K562 (cell line): Measurements from ENCODE around the gene CNNM4. TPM values are rescaled to one million over a fixed set of nuclear protein-coding genes. Genes with fewer than 3 reads are reported as not detected.

Source experiments
- C11orf30 ChIP-seq: fragments of 450-650 bp; IDR thresholded peaks from 2 replicates; pipeline ENCODE4 v1.6.1; 2016; ENCODE audit warnings: low read depth, mild to moderate bottlenecking
- E2F3 ChIP-seq: fragments of 250-450 bp; sonication (Bioruptor Pico); IDR thresholded peaks from 2 replicates; pipeline ENCODE4 v1.4.0; 2020; ENCODE audit warnings: mild to moderate bottlenecking
- ETV6 ChIP-seq, 3 experiments: fragments of 150-350 bp in 1 of 3; sonication (generic) in 1 of 3; formaldehyde crosslinking in 1 of 3; IDR thresholded peaks; 2 replicates each; pipeline versions ENCODE4 v1.6.1 to v1.8.0; 2014 to 2022; ENCODE audit warnings: borderline replicate concordance in 2 of 3, low read depth in 2 of 3, antibody characterized with exemption in 1 of 3, low read length in 1 of 3, mild to moderate bottlenecking in 1 of 3, missing genetic modification reagents in 1 of 3
- FOXK1 ChIP-seq: sonication (generic); formaldehyde crosslinking; IDR thresholded peaks from 2 replicates; pipeline ENCODE4 v1.8.0; 2022; ENCODE audit warnings: missing genetic modification reagents, mild to moderate bottlenecking, borderline replicate concordance
- HEY1 ChIP-seq: fragments of 250-450 bp; sonication (Bioruptor Pico); IDR thresholded peaks from 2 replicates; pipeline ENCODE4 v1.5.0; 2020; ENCODE audit warnings: mild to moderate bottlenecking, moderate library complexity, borderline replicate concordance
- KDM5B ChIP-seq: fragments of 200-600 bp; sonication (generic); IDR thresholded peaks from 2 replicates; pipeline ENCODE4 v1.6.1; 2012; ENCODE audit warnings: low read depth, mild to moderate bottlenecking, moderate library complexity, low read length, control low read depth, inconsistent platforms; ENCODE audit not compliant: insufficient replicate concordance
- MYC ChIP-seq, 2 experiments: fragments of 250-450 bp in 1 of 2; sonication (Bioruptor Pico) in 1 of 2; IDR thresholded peaks; 2 replicates each; pipeline versions ENCODE4 v1.5.1 to v1.6.1; 2012 to 2021; ENCODE audit warnings: low read depth in 2 of 2, borderline replicate concordance in 1 of 2, improper control_type of control experiment in 1 of 2, low read length in 1 of 2, mild to moderate bottlenecking in 1 of 2, moderate library complexity in 1 of 2
- NR2F6 ChIP-seq: fragments of 450-650 bp; formaldehyde crosslinking; IDR thresholded peaks from 2 replicates; pipeline ENCODE4 v1.4.0; 2020; ENCODE audit warnings: mild to moderate bottlenecking
- PBX2 ChIP-seq, 2 experiments: IDR thresholded peaks in 1 of 2; conservative IDR thresholded peaks in 1 of 2; 2 replicates each; pipeline ENCODE4 v1.6.1; 2016; ENCODE audit warnings: low read depth in 2 of 2, mild to moderate bottlenecking in 1 of 2, missing compliant biosample characterization in 1 of 2, missing genetic modification characterization in 1 of 2, moderate library complexity in 1 of 2
- STAT5A ChIP-seq: IDR thresholded peaks from 2 replicates; pipeline ENCODE4 v1.6.1; 2012; ENCODE audit warnings: low read length, inconsistent platforms, borderline replicate concordance
- U2AF1 ChIP-seq: fragments of 200-400 bp; formaldehyde crosslinking; optimal IDR thresholded peaks from 2 replicates; pipeline ENCODE3; 2017; ENCODE audit warnings: mild to moderate bottlenecking, low read depth, low read length, moderate library complexity
- ZC3H4 ChIP-seq: sonication (generic); formaldehyde crosslinking; IDR thresholded peaks from 2 replicates; pipeline ENCODE4 v1.9.0; 2021; ENCODE audit warnings: missing genetic modification reagents, borderline replicate concordance
- ZFPM2 ChIP-seq: fragments of 250-450 bp; sonication (Bioruptor Pico); IDR thresholded peaks from 2 replicates; pipeline ENCODE4 v1.5.1; 2022; ENCODE audit warnings: mild to moderate bottlenecking
- ZFX ChIP-seq: sonication (generic); formaldehyde crosslinking; IDR thresholded peaks from 2 replicates; pipeline ENCODE4 v1.8.0; 2022; ENCODE audit warnings: mild to moderate bottlenecking, missing genetic modification reagents, moderate library complexity
- ZKSCAN3 ChIP-seq: fragments of 250-450 bp; sonication (Bioruptor Pico); IDR thresholded peaks from 2 replicates; pipeline ENCODE4 v1.4.0; 2020
- ZNF316 ChIP-seq: fragments of 450-650 bp; IDR thresholded peaks from 2 replicates; pipeline ENCODE4 v1.6.1; 2016
- polyA plus RNA-seq, 8 experiments: library from polyadenylated mRNA; depleted of rRNA in 4 of 8; stranded (reverse) in 5 of 8; unstranded in 3 of 8; fragments of >200 nt; fragmentation: Nextera tagmentation in 2 of 8; fragmentation: Illumina TruSeq in 1 of 8; extraction: Ambion mirVana in 2 of 8; extraction: Trizol in 1 of 8; gene quantifications; 2 replicates each; pipeline versions ENCODE4 v1.2.1 to v1.2.3, GENCODE V29; 2011 to 2014; ENCODE audit warnings: inconsistent platforms in 1 of 8, missing spikeins in 1 of 8
- total RNA-seq, 7 experiments: library from RNA; depleted of rRNA in 6 of 7; stranded (reverse); fragments of >200 nt in 6 of 7; fragmentation: Illumina TruSeq in 2 of 7; extraction: Trizol in 2 of 7; gene quantifications; 2 replicates each; pipeline versions ENCODE4 v1.2.1 to v1.2.3, GENCODE V29; 2011 to 2021; ENCODE audit warnings: low replicate concordance in 1 of 7
- TF ChIP-seq, protein P1 (sequence below): fragments of 250-450 bp; sonication (Bioruptor Pico); IDR thresholded peaks from 2 replicates; pipeline ENCODE4 v1.5.0; 2021
- TF ChIP-seq, protein P2 (sequence below): fragments of 250-450 bp; sonication (Bioruptor Pico); IDR thresholded peaks from 2 replicates; pipeline ENCODE4 v1.8.0; 2021; ENCODE audit warnings: moderate library complexity, mild to moderate bottlenecking, inconsistent platforms
- TF ChIP-seq, protein P3 (sequence below): fragments of 250-450 bp; sonication (Bioruptor Pico); IDR thresholded peaks from 2 replicates; pipeline ENCODE4 v1.8.0; 2021; ENCODE audit warnings: borderline replicate concordance, mild to moderate bottlenecking, moderate library complexity; ENCODE audit not compliant: poor library complexity, severe bottlenecking

Gene CNNM4
- total and polyA plus RNA-seq, 9 of the 15 experiments (the other 6 are each of a cell fraction or from before 2014, with no cell fraction given), result 0.96 to 6.3 (median 2.8) TPM

GRCh38 chr2:96856776-96857666 is 96.3 kb downstream of the CNNM4 start (continued):
- TF ChIP-seq MYC (IDR thresholded peaks at IDR 0.05; ENCODE audit: low read depth, low read length) (no peak), MYC (CRISPR knock-in tag; IDR thresholded peaks at IDR 0.05; ENCODE audit: borderline replicate concordance, low read depth) (peak; percentile 83; the same call in 1 of the 2 replicates), NR2F6 (CRISPR knock-in tag) (no peak), ETV6 (IDR thresholded peaks at IDR 0.05; ENCODE audit: borderline replicate concordance in 1 of 2, low read depth in 2 of 2, low read length in 1 of 2) (no peak), ETV6 (CRISPR knock-in tag; IDR thresholded peaks at IDR 0.05; ENCODE audit: borderline replicate concordance) (0 out of 2 replicates have a peak, but pooled peaks have one; percentile 25), PBX2 (CRISPR knock-in tag; IDR thresholded peaks at IDR 0.05; ENCODE audit: low read depth) (no peak), PBX2 (tag; conservative IDR thresholded peaks at IDR 0.05; ENCODE audit: low read depth) (no peak), ZC3H4 (CRISPR knock-in tag) (peak; percentile 20; the same call in 1 of the 2 replicates), ZFPM2 (CRISPR knock-in tag) (no peak), U2AF1 (no peak), STAT5A (no peak), E2F3 (CRISPR knock-in tag) (peak; percentile 66), ZKSCAN3 (CRISPR knock-in tag) (no peak), KDM5B (no peak), C11orf30 (peak; percentile 86), ZNF316 (peak; percentile 91), ZFX (CRISPR knock-in tag) (no peak), FOXK1 (peak; percentile 28; the same call in 1 of the 2 replicates), HEY1 (CRISPR knock-in tag) (no peak)
- TF ChIP-seq, protein P1, sequence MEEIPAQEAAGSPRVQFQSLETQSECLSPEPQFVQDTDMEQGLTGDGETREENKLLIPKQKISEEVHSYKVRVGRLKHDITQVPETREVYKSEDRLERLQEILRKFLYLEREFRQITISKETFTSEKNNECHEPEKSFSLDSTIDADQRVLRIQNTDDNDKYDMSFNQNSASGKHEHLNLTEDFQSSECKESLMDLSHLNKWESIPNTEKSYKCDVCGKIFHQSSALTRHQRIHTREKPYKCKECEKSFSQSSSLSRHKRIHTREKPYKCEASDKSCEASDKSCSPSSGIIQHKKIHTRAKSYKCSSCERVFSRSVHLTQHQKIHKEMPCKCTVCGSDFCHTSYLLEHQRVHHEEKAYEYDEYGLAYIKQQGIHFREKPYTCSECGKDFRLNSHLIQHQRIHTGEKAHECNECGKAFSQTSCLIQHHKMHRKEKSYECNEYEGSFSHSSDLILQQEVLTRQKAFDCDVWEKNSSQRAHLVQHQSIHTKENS, result no peak
- TF ChIP-seq, protein P2, sequence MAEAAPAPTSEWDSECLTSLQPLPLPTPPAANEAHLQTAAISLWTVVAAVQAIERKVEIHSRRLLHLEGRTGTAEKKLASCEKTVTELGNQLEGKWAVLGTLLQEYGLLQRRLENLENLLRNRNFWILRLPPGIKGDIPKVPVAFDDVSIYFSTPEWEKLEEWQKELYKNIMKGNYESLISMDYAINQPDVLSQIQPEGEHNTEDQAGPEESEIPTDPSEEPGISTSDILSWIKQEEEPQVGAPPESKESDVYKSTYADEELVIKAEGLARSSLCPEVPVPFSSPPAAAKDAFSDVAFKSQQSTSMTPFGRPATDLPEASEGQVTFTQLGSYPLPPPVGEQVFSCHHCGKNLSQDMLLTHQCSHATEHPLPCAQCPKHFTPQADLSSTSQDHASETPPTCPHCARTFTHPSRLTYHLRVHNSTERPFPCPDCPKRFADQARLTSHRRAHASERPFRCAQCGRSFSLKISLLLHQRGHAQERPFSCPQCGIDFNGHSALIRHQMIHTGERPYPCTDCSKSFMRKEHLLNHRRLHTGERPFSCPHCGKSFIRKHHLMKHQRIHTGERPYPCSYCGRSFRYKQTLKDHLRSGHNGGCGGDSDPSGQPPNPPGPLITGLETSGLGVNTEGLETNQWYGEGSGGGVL (CRISPR knock-in tag), result no peak
- TF ChIP-seq, protein P3, sequence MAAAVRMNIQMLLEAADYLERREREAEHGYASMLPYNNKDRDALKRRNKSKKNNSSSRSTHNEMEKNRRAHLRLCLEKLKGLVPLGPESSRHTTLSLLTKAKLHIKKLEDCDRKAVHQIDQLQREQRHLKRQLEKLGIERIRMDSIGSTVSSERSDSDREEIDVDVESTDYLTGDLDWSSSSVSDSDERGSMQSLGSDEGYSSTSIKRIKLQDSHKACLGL (CRISPR knock-in tag), result no peak
